SK-MEL-5 (cell line): ENCODE measurements around the gene AGFG1. TPM values are rescaled to one million over a fixed set of nuclear protein-coding genes. Genes with fewer than 3 reads are reported as not detected.

Source experiments
- DNase-seq: peaks from one replicate; pipeline ENCODE4 v3.0.0-alpha.2; 2016; ENCODE audit warnings: low read depth, low spot score
- in situ Hi-C: cut with HindIII; loops from 2 replicates; pipeline ENCODE4 v1.10.0; 2016; ENCODE audit warnings: low sequenced_read_pairs, high pct_unique_total_duplicates, low pct_unique_long_range_greater_than_20kb
- polyA plus RNA-seq, 2 experiments: library from polyadenylated mRNA; depleted of rRNA; stranded (reverse); fragments of >200 nt; gene quantifications; 2 replicates each; pipeline ENCODE4 v1.2.3, GENCODE V29; 2015
- total RNA-seq: library from RNA; depleted of rRNA; stranded (reverse); fragments of >200 nt; shearing (Covaris generic); gene quantifications from 2 replicates; pipeline ENCODE4 v1.2.3, GENCODE V29; 2014; rRNA removed

The AGFG1 gene
- 113 and 134 TPM in 2 replicates for total RNA-seq
- polyA plus RNA-seq (2015; cell fraction: cytosol; rRNA removed) = 80.8 and 94.8 TPM in 2 replicates
- polyA plus RNA-seq (2015; cell fraction: nucleus; rRNA removed) = 65.6 and 82.8 TPM in 2 replicates

GRCh38 chr2:227471924-227472264, at the start of gene AGFG1:
TSS of gene AGFG1 (plus strand) at chr2:227472156. CDS start at chr2:227472422, 266 bp downstream.
- in situ Hi-C loops = no loop called here
- peak; percentile 80 for DNase-seq

- in situ Hi-C loops = no loop called here
- DNase-seq = peak; percentile 39
These were observed 48.1 kb upstream of the AGFG1 start for GRCh38 chr2:227423656-227424499.

- in situ Hi-C loops = no loop called here
- peak; percentile 88 for DNase-seq
These were observed 43.1 kb upstream of the AGFG1 start for GRCh38 chr2:227428731-227429285.

GRCh38 chr2:227430639-227431038, 41.3 kb upstream of the AGFG1 start:
- DNase-seq = no peak
- in situ Hi-C loops = no loop called here

- in situ Hi-C loops = no loop called here
- no peak for DNase-seq
These were observed 38.8 kb upstream of the AGFG1 start for GRCh38 chr2:227433171-227433570.

GRCh38 chr2:227436436-227437174, 35.4 kb upstream of the AGFG1 start:
- in situ Hi-C loops = no loop called here
- no peak for DNase-seq

- in situ Hi-C loops = no loop called here
- no peak for DNase-seq
These were observed 32.7 kb upstream of the AGFG1 start for GRCh38 chr2:227439214-227439613.

GRCh38 chr2:227442639-227443038, 29.3 kb upstream of the AGFG1 start:
- no peak for DNase-seq
- in situ Hi-C loops = no loop called here

GRCh38 chr2:227443889-227444568, 27.9 kb upstream of the AGFG1 start:
- in situ Hi-C loops = no loop called here
- peak; percentile 48 for DNase-seq

GRCh38 chr2:227447606-227448005, 24.4 kb upstream of the AGFG1 start:
- in situ Hi-C loops = no loop called here
- no peak for DNase-seq

GRCh38 chr2:227450311-227450841, 21.6 kb upstream of the AGFG1 start:
- DNase-seq = no peak
- in situ Hi-C loops = no loop called here

- no peak for DNase-seq
- in situ Hi-C loops = no loop called here
These were observed 20.9 kb upstream of the AGFG1 start for GRCh38 chr2:227450926-227451654.

- DNase-seq = no peak
- in situ Hi-C loops = no loop called here
These were observed 20.3 kb upstream of the AGFG1 start for GRCh38 chr2:227451655-227451992.

- no peak for DNase-seq
- in situ Hi-C loops = no loop called here
These were observed 18.1 kb upstream of the AGFG1 start for GRCh38 chr2:227453810-227454209.

GRCh38 chr2:227454323-227454860, 17.6 kb upstream of the AGFG1 start:
- in situ Hi-C loops = no loop called here
- DNase-seq = no peak

GRCh38 chr2:227455200-227455599, 16.8 kb upstream of the AGFG1 start:
- in situ Hi-C loops = no loop called here
- no peak for DNase-seq

GRCh38 chr2:227456102-227456501, 15.9 kb upstream of the AGFG1 start:
- in situ Hi-C loops = no loop called here
- DNase-seq = no peak
